Skeletal muscle satellite cell (primary cell): Measurements from ENCODE around the gene PCIF1.
"Not testable (repeated sequence)": the region's sequence is repeated elsewhere in the genome, so short reads cannot be mapped to it uniquely, and the experiment has no call there.

Source experiments
- H3K27me3 ChIP-seq: 2 replicates; pipeline ENCODE4 v1.7.0; 2013; ENCODE audit warnings: low read length; ENCODE audit not compliant: control insufficient read depth, insufficient read depth
- H3K36me3 ChIP-seq: 2 replicates; pipeline ENCODE4 v1.7.0; 2013; ENCODE audit warnings: mild to moderate bottlenecking, control low read depth, low read length; ENCODE audit not compliant: insufficient read depth
- H3K4me1 ChIP-seq: 2 replicates; pipeline ENCODE4 v1.7.0; 2013; ENCODE audit warnings: low read length; ENCODE audit not compliant: control insufficient read depth, insufficient read depth
- H3K4me2 ChIP-seq: 2 replicates; pipeline ENCODE4 v1.7.0; 2013; ENCODE audit warnings: mild to moderate bottlenecking, low read length
- H3K4me3 ChIP-seq: 2 replicates; pipeline ENCODE4 v1.7.0; 2013; ENCODE audit warnings: low read length
- H3K9ac ChIP-seq: 2 replicates; pipeline ENCODE4 v1.7.0; 2013; ENCODE audit warnings: mild to moderate bottlenecking, low read depth, low read length, moderate library complexity
- H3K9me3 ChIP-seq: replicated peaks from 2 replicates; pipeline ENCODE4 v1.7.0; 2013; ENCODE audit warnings: mild to moderate bottlenecking, control low read depth, low read length

The PCIF1 gene

GRCh38 chr20:45918779-45919537, 15.5 kb upstream of the PCIF1 start:
- Histone ChIP-seq H3K4me1 (peaks cover 26% of the 10 kb centered on the region), H3K36me3 (no peaks in the 10 kb centered on the region), H3K9ac (no peak overlapping the region), H3K27me3 (no peaks in the 10 kb centered on the region), H3K9me3 (no peaks in the 10 kb centered on the region), H3K4me2 (peak overlapping the region; percentile 24), H3K4me3 (no peak overlapping the region)

- Histone ChIP-seq H3K27me3 (no peaks in the 10 kb centered on the region), H3K4me3 (no peak overlapping the region), H3K4me2 (peak overlapping the region; percentile 25), H3K36me3 (no peaks in the 10 kb centered on the region), H3K9ac (no peak overlapping the region), H3K9me3 (no peaks in the 10 kb centered on the region), H3K4me1 (peaks cover 33% of the 10 kb centered on the region)
Measured at GRCh38 chr20:45919542-45920399, 14.7 kb upstream of the PCIF1 start.

GRCh38 chr20:45920462-45921336, 13.8 kb upstream of the PCIF1 start:
- Histone ChIP-seq H3K9me3 (no peaks in the 10 kb centered on the region), H3K4me2 (peak overlapping the region; percentile 25), H3K9ac (no peak overlapping the region), H3K27me3 (no peaks in the 10 kb centered on the region), H3K36me3 (no peaks in the 10 kb centered on the region), H3K4me3 (no peak overlapping the region), H3K4me1 (peaks cover 33% of the 10 kb centered on the region)

GRCh38 chr20:45921337-45922189, 12.9 kb upstream of the PCIF1 start:
- H3K4me2 ChIP-seq: no peak overlapping the region
- no peaks in the 10 kb centered on the region for H3K27me3 ChIP-seq
- H3K9me3 ChIP-seq: no peaks in the 10 kb centered on the region
- peaks cover 33% of the 10 kb centered on the region for H3K4me1 ChIP-seq
- H3K36me3 ChIP-seq: no peaks in the 10 kb centered on the region
- H3K9ac ChIP-seq: no peak overlapping the region
- no peak overlapping the region for H3K4me3 ChIP-seq

- Histone ChIP-seq H3K36me3 (no peaks in the 10 kb centered on the region), H3K9ac (peak overlapping the region; percentile 10), H3K9me3 (no peaks in the 10 kb centered on the region), H3K4me3 (no peak overlapping the region), H3K27me3 (no peaks in the 10 kb centered on the region), H3K4me2 (peak overlapping the region; percentile 32), H3K4me1 (peaks cover 19% of the 10 kb centered on the region)
Measured at GRCh38 chr20:45924391-45925261, 9.9 kb upstream of the PCIF1 start.

- no peaks in the 10 kb centered on the region for H3K36me3 ChIP-seq
- no peak overlapping the region for H3K9ac ChIP-seq
- no peaks in the 10 kb centered on the region for H3K27me3 ChIP-seq
- H3K4me1 ChIP-seq: peaks cover 8% of the 10 kb centered on the region
- no peak overlapping the region for H3K4me2 ChIP-seq
- H3K4me3 ChIP-seq: no peak overlapping the region
- no peaks in the 10 kb centered on the region for H3K9me3 ChIP-seq
Measured at GRCh38 chr20:45925821-45926506, 8.5 kb upstream of the PCIF1 start.

GRCh38 chr20:45926731-45927070, 7.8 kb upstream of the PCIF1 start:
- H3K36me3 ChIP-seq: no peaks in the 10 kb centered on the region
- H3K9ac ChIP-seq: no peak overlapping the region
- H3K4me1 ChIP-seq: peaks cover 8% of the 10 kb centered on the region
- no peaks in the 10 kb centered on the region for H3K27me3 ChIP-seq
- no peaks in the 10 kb centered on the region for H3K9me3 ChIP-seq
- H3K4me2 ChIP-seq: no peak overlapping the region
- no peak overlapping the region for H3K4me3 ChIP-seq

GRCh38 chr20:45927071-45927878, 7.2 kb upstream of the PCIF1 start:
- Histone ChIP-seq H3K36me3 (no peaks in the 10 kb centered on the region), H3K9ac (no peak overlapping the region), H3K9me3 (no peaks in the 10 kb centered on the region), H3K4me1 (peaks cover 8% of the 10 kb centered on the region), H3K4me2 (no peak overlapping the region), H3K4me3 (no peak overlapping the region), H3K27me3 (no peaks in the 10 kb centered on the region)

- not testable (repeated sequence) for H3K36me3 ChIP-seq, H3K9ac ChIP-seq, H3K27me3 ChIP-seq, H3K4me2 ChIP-seq, H3K4me1 ChIP-seq, H3K9me3 ChIP-seq, H3K4me3 ChIP-seq
Measured at GRCh38 chr20:45931680-45932079, 2.8 kb upstream of the PCIF1 start.
